H1 (cell line): ENCODE measurements around the gene SNX20. TPM values are rescaled to one million over a fixed set of nuclear protein-coding genes. Genes with fewer than 3 reads are reported as not detected.

ENCODE experiments used
- CBX5 ChIP-seq: fragments of 300-800, 300-1000 bp; sonication (generic); IDR thresholded peaks from 2 replicates; pipeline ENCODE4 v1.7.1; 2016; ENCODE audit warnings: antibody characterized with exemption, low read length, low read depth
- CTBP2 ChIP-seq: IDR thresholded peaks from 2 replicates; pipeline ENCODE4 v1.7.0; 2011; ENCODE audit warnings: borderline replicate concordance, mild to moderate bottlenecking, moderate library complexity, mixed read lengths, low read length; ENCODE audit not compliant: insufficient read depth, insufficient read length
- MAFK ChIP-seq: IDR thresholded peaks from 2 replicates; pipeline ENCODE4 v1.6.1; 2012; ENCODE audit warnings: low read depth, mild to moderate bottlenecking, improper control_type of control experiment, low read length
- polyA plus RNA-seq, 7 experiments: library from polyadenylated mRNA; depleted of rRNA in 3 of 7; stranded (reverse) in 5 of 7; unstranded in 2 of 7; fragments of >200 nt in 5 of 7; fragments of 200-250 nt in 2 of 7; gene quantifications; 1 replicate in 5 of 7; 2 replicates in 1 of 7; 4 replicates in 1 of 7; pipeline versions ENCODE4 v1.2.1 to v1.2.3, GENCODE V29; 2011 to 2013; ENCODE audit warnings: missing spikeins in 2 of 7, mixed read lengths in 2 of 7
- total RNA-seq: library from RNA; stranded (reverse); fragmentation: NEBNext Ultra II Directional; extraction: Animal tissue kit (Norgen Biotek cat#: 25700); gene quantifications from 2 replicates; pipeline ENCODE4 v1.2.1, GENCODE V29; 2021
- TF ChIP-seq, protein P1 (sequence below): fragments of 300-600 bp; sonication (generic); IDR thresholded peaks from 2 replicates; pipeline ENCODE4 v1.7.1; 2012; ENCODE audit warnings: low read length, moderate library complexity, mild to moderate bottlenecking, inconsistent platforms; ENCODE audit not compliant: insufficient replicate concordance

Gene SNX20
- total and polyA plus RNA-seq, 2 of the 8 experiments (the other 6 are each of a cell fraction or from before 2014, with no cell fraction given) = not detected

DNA sequence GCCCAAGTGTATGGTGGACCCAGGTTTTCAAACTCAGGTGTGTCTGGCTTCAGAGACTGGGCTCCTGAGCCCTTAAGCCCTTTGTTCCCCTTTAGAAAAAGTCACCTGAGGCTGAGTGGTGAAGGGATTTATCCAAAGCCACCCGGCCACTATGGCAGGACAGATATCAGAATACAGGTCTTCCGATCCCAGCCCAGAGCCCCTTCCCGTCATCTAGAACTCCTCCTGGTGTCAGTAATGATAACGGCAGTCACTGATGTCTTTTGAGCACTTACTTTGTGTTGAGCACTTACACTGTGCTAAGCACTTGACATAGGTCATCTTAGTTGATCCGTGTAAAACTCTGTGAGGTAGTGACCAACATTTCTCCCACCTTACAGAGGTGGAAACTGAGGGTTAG is 28.9 kb upstream of the SNX20 start (continued):
- TF ChIP-seq MAFK (no peak), CTBP2 (no peak), CBX5 (no peak)
- TF ChIP-seq, protein P1, sequence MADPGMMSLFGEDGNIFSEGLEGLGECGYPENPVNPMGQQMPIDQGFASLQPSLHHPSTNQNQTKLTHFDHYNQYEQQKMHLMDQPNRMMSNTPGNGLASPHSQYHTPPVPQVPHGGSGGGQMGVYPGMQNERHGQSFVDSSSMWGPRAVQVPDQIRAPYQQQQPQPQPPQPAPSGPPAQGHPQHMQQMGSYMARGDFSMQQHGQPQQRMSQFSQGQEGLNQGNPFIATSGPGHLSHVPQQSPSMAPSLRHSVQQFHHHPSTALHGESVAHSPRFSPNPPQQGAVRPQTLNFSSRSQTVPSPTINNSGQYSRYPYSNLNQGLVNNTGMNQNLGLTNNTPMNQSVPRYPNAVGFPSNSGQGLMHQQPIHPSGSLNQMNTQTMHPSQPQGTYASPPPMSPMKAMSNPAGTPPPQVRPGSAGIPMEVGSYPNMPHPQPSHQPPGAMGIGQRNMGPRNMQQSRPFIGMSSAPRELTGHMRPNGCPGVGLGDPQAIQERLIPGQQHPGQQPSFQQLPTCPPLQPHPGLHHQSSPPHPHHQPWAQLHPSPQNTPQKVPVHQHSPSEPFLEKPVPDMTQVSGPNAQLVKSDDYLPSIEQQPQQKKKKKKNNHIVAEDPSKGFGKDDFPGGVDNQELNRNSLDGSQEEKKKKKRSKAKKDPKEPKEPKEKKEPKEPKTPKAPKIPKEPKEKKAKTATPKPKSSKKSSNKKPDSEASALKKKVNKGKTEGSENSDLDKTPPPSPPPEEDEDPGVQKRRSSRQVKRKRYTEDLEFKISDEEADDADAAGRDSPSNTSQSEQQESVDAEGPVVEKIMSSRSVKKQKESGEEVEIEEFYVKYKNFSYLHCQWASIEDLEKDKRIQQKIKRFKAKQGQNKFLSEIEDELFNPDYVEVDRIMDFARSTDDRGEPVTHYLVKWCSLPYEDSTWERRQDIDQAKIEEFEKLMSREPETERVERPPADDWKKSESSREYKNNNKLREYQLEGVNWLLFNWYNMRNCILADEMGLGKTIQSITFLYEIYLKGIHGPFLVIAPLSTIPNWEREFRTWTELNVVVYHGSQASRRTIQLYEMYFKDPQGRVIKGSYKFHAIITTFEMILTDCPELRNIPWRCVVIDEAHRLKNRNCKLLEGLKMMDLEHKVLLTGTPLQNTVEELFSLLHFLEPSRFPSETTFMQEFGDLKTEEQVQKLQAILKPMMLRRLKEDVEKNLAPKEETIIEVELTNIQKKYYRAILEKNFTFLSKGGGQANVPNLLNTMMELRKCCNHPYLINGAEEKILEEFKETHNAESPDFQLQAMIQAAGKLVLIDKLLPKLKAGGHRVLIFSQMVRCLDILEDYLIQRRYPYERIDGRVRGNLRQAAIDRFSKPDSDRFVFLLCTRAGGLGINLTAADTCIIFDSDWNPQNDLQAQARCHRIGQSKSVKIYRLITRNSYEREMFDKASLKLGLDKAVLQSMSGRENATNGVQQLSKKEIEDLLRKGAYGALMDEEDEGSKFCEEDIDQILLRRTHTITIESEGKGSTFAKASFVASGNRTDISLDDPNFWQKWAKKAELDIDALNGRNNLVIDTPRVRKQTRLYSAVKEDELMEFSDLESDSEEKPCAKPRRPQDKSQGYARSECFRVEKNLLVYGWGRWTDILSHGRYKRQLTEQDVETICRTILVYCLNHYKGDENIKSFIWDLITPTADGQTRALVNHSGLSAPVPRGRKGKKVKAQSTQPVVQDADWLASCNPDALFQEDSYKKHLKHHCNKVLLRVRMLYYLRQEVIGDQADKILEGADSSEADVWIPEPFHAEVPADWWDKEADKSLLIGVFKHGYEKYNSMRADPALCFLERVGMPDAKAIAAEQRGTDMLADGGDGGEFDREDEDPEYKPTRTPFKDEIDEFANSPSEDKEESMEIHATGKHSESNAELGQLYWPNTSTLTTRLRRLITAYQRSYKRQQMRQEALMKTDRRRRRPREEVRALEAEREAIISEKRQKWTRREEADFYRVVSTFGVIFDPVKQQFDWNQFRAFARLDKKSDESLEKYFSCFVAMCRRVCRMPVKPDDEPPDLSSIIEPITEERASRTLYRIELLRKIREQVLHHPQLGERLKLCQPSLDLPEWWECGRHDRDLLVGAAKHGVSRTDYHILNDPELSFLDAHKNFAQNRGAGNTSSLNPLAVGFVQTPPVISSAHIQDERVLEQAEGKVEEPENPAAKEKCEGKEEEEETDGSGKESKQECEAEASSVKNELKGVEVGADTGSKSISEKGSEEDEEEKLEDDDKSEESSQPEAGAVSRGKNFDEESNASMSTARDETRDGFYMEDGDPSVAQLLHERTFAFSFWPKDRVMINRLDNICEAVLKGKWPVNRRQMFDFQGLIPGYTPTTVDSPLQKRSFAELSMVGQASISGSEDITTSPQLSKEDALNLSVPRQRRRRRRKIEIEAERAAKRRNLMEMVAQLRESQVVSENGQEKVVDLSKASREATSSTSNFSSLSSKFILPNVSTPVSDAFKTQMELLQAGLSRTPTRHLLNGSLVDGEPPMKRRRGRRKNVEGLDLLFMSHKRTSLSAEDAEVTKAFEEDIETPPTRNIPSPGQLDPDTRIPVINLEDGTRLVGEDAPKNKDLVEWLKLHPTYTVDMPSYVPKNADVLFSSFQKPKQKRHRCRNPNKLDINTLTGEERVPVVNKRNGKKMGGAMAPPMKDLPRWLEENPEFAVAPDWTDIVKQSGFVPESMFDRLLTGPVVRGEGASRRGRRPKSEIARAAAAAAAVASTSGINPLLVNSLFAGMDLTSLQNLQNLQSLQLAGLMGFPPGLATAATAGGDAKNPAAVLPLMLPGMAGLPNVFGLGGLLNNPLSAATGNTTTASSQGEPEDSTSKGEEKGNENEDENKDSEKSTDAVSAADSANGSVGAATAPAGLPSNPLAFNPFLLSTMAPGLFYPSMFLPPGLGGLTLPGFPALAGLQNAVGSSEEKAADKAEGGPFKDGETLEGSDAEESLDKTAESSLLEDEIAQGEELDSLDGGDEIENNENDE = no peak
